NB4 (cell line): ENCODE data around the gene TENM4.

ENCODE experiments used
- CTCF ChIP-seq: IDR thresholded peaks from one replicate; pipeline ENCODE4 v1.5.1; 2012; ENCODE audit warnings: low read depth, low read length
- POLR2A ChIP-seq: IDR thresholded peaks from 2 replicates; pipeline ENCODE4 v1.6.1; 2011; ENCODE audit warnings: mild to moderate bottlenecking; ENCODE audit not compliant: insufficient read length; ENCODE audit errors: extremely low read depth

GRCh38 chr11:79453617-79454016 lies 12.8 kb upstream of the TENM4 start:
- TF ChIP-seq POLR2A: no peak
- TF ChIP-seq CTCF: no peak
